CD4-positive, alpha-beta T cell treated with Interleukin-10 for 1 hour (primary cell): ENCODE measurements around the gene ASPN.
"Not testable (repeated sequence)": the region's sequence is repeated elsewhere in the genome, so short reads cannot be mapped to it uniquely, and the experiment has no call there.

Source experiments
- DNase-seq: peaks from one replicate; pipeline ENCODE4 v3.0.0-alpha.2; 2020

ASPN gene

DNA sequence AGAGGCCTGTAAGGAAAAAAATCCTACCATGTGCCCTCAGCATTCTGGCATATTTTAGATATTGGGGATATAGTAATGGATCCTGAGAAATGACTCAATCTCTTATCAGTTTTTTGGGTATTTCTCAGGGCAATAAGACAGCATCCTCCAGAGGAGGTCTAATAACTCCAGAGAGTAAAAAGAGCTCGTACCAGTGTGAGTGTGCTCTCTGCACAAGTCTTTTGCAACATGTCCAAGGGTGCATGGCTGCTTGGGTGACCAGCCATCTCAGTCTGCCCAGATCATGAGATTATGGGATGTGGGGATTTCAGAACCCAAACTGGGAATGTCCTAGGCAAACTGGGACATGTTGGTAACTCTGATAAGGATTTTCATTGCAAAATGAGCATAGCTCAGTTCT, 15.3 kb downstream of the ASPN start:
- no peak for DNase-seq

DNA sequence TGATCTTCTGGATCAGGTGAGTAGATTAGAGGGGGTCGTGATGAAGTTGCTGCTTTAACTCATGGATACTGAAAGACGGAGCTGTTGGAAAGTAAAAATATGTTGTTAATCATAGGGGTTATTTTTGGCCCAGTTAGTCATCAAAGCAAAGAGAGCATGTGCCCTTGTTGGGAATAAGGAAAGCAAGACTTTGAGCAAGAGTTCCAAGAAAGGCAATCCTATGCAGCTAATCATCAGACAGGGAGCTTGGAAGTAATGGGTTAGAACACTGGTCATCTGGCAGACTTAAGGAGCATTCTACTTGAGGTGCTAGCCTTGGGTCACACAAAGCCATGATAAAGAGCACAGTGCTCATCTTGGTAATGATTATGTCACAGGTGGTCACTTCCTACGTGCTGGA, 18.3 kb downstream of the ASPN start:
- no peak for DNase-seq

DNA sequence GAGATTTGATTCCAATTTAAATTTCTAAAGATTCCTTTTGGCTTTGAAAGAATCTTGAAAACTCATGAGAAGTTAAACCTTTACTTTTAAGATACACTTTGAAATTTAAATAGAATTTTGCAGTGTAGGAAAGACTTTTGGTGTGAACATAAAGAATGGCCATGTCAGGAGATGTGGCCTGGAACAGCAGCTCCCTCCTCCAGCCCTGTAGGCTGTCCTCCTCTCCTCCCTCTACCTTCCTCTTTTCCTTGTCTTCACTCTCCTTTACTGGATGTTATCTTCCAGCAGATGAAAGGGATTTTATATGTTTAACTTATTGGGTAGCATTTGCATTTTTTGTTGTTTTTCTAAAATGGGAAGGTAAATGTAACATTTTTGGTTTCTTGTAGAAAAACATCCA, 18.9 kb downstream of the ASPN start:
- DNase-seq: no peak

DNA sequence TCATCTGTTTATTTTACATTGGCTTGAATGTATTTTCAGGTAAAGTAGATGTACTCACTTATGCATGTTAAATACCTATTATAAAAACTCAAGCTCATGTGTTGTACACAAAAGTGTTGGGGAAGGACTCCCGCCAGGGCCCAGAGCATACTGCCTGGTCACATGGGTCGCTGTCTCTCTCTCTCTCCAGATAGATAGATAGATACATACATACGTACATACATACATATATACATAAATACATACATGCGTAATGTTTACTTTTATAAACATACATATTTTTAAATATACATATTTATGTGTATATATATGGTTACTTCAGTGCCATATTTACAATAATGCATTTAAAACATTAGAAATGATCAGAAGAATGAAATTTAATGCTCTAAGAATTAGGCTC, 24.7 kb downstream of the ASPN start:
- no peak for DNase-seq

DNA sequence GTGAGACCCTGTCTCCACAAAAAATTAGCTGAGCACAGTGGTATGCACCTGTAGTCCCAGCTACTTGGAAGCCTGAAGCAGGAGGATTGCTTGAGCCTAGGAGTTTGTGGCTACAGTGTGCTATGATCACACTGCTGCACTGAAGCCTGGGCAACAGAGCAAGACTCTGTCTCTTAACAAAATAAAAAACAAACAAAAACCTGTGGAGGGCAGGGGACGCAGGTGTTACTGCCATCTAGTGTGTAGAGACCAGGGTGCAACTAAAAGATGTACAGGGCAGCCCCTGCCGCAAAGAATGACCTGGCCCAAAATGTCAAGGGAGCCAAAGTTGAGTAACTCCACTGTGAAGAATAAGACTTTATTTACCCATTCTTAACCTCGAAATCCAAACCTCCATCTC, 27.1 kb downstream of the ASPN start:
- peak; percentile 17 for DNase-seq

DNA sequence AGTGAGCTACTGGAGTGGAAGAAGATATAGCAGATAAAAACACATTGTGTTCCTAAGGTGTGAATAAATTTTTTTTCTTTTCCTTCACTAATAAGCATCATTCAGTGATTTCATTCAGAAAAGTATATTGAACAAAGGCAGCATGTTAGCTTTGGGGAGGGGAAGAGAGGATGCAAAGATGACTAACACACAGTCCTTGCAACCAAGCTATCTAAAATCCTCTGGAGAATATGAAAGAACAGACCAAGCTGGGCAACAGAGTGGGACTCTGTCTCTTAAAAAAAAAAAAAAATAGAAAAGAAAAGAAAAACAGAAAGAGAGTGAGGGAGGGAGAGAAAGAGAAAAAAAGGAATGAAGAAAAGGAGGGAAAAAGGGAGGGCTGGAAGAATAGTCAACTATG, 35.8 kb downstream of the ASPN start:
- no peak for DNase-seq

DNA sequence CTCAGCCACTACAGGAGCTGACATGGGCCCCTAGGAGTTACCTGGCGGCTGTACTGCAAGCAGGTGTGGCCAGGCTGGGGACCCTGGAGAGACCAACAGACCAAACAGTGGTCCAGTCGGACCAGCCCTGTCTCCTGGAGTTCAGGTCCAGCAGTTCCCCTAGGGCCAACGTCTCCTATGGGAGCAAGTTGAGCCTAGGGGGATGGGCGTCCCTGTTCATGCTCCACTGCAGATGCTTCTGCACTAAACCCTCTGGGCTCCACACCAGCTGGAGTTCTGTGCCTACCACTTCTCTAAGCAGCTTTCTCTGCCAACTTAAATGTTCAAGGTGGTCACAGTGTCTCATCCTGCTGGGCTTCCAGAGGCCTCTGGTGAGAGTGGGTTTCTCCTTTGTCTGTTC, 37.5 kb downstream of the ASPN start:
- DNase-seq: no peak

DNA sequence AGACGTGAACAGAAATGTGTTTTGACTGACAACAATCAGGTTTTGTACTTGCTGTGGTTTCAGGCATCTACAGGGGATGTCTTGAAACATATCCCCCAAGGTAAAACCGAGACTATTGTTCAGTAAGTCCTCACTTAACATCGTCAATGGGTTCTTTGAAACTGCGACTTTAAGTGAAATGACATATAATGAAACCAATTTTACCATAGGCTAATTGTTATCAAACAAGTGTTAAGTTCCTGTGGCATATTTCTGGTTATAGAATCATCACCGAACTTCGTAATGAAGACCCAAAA, 41.6 kb downstream of the ASPN start:
- peak; percentile 30 for DNase-seq

DNA sequence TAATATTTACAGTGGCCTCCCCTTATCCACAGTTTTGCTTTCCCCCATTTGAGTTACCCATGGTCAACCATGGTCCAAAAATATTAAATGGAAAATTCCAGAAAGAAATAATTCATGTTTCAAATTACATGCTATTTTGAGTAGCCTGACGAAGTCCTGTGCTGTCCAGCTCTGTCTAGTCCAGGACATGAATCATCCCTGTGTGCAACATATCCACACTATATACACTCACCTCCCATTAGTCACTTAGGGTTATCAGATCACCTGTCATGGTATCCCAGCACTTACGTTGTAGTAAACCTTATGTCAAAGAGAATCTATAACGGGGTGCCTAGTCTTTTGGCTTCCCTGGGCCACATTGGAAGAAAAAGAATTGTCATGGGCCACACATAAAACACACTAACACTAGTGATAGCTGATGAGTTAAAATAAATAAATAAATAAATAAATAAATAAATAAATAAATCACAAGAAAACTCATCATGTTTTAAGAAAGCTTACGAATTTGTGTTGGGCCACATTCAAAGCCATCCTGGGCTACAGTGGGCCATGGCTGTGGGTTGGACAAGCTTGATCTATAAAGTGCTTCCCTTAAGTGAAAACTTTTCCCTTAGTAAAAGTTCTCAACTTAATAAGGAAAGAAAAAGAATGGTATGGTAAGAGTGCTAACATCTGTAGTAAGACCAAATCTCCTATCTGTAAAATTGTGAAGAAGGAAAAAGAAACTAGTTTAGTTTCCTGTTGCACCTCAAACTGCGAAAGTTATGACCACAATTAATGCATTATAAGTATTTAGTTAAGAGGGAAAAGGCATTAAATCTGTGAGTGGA, 42.2 kb downstream of the ASPN start:
- DNase-seq: no peak

DNA sequence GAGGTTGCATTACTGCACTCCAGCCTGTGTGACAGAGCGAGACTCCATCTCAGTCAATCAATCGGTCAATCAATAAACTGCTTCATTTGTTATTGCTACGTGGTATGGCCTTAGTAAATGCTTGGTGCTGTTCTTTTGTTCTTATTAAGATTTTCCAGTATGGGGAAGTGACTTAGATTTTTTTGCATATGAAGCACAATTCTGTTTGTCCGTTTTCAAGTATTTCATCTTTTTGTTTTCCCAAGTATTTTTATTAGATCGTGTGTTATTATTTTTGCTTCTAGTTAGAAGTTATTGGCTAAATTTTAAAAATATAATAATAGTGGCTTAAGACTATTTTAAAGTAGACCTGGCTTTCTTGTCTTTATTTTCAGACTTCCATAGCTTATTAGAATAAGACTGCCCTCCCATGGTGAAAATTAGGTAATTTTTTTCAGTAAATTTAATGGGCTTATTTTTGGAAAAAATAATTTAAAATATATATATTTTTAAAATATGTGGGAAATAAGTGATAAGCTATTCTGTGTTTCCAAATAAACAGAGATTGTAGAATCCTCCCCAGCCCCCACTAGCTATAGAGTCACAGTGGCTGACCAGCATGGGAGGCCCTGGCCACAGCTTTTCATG, 43.3 kb downstream of the ASPN start:
- DNase-seq: peak; percentile 21

DNA sequence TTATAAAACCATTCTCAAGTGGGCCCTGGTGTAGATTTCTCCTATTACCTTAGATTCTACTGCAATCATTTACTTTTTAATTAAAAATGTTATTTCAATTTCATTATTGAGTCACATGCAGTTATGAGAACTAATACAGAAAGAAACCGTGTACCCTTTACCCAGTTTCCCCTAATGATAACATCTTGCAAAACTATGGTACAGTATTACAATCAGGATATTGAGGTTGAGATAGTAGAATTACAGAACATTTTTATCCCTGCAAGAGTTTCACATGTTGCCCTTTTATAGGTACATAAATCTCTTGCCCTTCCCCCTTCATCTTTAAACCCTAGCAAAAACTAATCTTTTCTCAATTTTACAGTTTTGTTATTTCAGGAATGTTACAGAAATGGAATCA, 47.0 kb downstream of the ASPN start:
- DNase-seq: no peak

DNA sequence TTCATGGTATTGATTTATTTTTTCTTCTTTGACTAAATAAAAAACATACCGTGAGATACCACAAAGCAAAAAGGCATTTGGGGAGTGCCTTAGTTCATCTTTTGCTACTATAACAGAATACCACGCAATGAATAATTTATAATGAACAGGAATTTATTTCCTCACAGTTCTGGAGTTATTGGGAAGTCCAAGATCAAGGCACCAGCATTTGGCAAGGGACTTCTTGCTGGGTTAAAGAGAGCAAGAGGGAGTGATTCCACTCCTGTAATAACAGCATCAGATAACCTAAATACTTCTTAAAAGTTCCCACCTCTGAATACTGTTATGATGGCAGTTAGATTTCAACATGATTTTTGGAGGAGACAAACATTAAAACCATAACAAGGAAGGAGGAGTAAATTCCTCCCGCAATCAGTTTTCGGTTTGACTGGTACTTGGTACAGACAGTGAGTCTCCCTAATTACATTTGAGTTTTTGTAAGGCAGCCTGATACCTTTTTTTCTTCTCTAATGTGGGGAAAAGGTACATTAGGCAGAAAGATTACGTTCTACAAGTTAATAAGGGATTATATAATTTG, 49.2 kb downstream of the ASPN start:
- DNase-seq: no peak

DNA sequence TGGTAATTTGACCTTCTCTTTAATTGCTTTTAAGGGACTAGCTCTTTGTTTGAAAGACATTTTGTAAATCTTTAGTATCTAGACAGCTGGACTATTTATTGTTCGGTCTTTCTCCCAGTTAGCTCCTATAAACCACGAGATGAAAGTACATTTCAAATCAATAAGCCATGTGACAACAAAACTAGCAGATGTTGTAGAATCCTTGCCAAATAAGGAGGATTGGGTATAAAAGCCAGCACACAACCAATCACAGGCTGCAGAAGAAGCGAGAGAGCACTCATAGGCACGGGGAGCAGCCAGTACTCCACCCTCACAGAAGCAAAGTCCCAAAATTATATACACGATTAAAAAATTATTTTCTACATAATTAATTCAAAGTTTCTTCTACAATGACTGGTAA, 50.0 kb downstream of the ASPN start:
- no peak for DNase-seq

DNA sequence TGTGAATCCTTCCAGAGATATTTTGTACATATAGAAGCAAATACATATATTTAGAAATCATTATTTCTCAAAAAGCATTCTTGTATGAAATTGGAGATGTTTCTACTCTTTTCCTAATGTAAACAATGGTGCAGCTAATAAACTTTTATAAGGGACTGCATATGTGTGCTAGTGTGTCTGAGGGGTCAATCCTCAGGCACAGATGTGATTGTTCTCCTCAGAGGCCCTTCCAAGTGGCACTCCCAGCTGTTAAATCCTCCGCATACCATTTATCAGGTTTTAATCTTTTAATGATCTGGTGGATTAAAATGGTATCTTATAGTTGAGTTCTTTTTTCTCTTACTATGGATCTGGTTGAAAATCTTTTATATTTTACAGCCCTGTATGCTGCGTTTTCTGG, 52.5 kb downstream of the ASPN start:
- DNase-seq: no peak

DNA sequence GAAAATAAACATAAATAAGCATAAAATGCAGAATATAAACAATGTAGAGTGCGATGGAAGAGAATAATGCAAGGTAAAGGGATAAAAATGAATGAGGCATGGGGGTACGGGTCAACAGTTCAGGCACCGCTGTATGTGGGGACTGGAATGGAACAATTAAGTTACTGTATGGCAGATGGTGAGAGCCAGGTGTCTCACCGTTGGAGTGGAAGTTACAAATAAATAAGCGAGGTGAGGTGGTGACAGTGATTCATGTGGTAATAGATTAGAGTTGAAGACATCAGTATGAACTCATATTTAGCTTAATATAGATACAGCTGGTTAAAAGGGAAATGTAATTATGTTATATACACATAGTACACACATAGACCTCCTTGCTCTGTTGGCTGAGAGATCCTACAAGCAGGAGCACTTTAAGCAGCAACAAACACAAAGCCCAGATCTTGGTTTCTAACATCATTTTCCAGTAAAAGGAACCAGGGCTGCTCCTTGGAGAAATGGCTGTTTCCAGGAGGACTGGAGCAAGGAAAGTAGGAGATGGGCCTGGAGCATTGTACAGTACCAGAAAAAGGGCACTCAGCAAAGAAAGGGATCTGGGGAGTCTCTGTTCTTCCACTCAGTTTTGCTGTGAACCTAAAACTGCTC, 55.7 kb downstream of the ASPN start:
- DNase-seq: no peak

DNA sequence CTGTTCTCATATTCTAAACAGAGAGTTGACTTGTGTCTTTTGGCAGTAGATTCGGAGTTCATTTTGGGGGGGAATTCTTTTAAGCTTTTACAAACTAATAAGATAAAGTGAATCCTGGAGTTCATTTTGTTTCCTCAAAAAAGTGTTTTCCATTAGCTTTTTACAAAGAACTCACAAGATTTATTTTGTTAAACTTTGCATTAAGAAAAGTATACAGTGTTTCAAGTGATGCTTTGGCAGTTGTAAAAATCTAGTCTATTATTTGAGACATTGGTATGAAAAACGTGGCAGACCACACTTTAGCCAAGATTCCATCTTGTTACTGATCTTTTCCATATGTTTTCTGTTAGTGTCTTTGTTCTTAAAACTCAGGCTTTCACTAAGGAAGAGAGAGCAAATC, 56.8 kb downstream of the ASPN start:
- no peak for DNase-seq

DNA sequence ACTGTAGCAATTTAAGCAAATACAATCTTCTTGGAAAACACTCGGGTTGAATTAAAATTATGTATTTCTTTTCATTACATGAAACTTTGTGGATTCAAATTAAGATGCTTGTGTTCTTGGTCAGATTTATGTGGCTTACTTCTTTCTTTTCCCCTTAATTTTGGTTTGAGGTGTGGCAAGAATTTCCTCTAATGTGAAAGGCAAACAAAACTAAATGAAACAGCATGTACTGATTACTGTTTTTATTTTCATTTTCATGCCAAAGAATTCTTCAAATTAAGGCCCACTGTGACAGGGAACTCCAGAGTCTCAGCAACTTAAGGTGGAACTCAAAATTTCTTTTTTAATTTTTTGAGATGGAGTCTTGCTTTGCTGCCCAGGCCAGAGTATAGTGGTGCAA, 58.0 kb downstream of the ASPN start, which contains the start of gene OMD:
OMD (minus strand) TSS at position 132 of the 400 bp plus-strand sequence. CDS start 6,913 bp downstream, outside the sequence.
- DNase-seq: no peak

DNA sequence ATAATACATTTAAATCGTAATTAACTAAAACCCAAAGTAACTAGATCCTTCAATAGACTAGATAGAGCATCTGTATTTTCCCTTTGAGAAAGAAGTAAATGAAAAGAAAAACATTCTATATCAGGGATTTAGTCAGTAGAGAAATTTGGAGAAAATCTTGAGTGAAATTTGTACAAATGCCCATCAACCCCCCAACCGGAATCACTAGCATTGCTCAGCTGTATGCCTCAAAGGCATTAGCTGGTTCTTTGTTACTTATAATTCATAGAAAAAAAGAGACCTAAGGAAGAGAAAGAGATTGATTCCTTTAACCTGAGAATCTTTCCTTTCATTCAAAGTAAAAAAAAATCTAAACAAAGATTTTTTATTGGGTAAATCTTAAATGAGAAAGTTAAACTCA, 58.7 kb downstream of the ASPN start:
- DNase-seq: no peak

DNA sequence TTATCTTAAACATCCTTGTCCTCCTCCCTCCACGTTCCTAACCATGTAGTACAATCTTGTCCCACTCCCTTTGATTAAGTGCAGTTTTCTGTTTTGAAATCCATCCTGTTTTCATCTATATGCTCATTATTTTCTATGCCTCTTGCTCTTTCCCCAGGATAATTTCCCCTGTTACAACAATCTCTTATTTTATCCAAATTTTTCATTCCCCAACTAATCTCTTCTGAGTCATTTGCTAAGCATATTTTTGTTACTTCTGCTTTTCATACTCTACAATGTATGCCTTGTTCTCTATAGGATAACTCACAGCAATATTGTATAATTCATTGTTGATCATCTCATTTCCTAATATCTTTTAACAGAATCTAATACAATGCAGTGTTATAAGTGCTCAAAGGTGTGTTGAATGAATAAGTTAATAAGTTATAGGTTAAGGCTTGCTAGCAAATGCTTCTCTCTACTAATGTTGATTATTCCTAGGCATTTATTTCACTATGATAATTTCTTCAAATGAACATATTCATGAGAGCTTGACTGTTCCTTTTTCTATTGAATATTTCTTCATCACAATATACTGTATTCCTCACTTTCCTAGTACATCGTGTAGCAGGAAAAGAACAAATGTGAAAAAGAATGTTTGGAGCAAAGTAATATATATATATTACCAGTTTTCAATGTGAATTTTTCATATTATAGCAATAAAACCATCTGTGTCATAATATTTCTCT, 59.5 kb downstream of the ASPN start:
- DNase-seq: no peak

DNA sequence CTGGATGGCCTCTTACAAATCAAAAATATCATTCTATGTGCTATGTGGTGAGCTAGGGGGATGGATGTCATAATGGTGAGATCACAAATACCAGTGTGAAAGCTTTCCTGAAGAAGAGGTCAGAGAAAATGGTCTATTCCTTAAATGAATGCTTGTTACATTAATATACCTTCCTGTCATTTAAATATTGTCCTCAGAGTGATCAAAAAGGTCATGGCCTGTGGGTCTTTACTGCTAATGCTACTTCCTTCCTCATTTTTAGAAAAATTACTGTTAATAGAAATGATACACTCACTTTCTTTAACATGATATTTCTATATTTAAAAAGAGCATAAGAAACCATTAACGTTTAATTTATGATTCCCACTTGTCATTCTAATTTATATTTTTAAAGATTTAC, 67.7 kb downstream of the ASPN start:
- no peak for DNase-seq

DNA sequence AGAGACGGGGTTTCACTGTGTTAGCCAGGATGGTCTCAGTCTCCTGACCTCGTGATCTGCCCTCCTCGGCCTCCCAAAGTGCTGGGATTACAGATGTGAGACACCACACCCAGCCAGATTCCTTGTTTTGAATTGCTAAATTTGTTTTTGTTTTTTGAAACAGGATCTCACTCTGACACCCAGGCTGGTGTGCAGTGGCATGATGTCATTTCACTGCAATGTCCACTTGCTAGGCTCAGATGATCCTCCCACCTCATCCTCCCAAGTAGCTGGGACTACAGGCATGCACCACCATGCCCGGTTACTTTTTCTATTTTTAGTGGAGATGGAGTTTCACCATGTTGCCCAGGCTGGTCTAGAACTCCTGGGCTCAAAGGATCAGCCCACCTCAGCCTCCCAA, 71.1 kb downstream of the ASPN start:
- DNase-seq: not testable (repeated sequence)

DNA sequence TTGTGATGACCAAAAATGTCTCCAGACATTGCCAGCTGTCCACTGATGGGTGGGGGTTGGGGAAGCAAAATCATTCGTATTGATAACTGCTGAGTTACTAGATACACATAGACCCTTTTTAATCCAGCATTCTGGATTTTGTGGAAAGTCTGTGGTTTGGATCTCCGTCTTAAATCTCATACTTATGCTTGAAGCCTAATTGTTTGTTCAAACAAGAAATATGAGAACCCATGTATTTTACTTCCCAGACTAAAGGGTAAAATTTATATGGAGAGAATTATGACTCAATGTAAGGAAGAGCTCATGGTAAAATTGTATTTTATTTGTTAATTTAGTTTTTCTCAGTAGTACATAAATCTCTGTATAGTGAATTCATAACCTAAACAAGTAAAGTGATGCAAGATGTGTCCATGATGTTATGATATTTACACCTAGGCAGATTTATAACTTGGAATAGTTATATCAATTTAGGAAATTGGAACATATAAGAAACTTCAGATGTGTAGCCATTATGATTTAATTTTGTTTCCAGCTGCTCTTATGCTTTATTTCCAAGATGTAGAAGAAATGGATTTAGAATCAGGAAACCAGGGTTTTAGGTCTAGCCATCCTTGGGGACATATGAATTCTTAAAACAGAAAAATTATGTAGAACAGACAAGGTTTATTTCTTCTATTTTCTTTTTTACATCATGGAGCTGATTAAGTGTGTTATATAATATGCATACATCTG, 73.4 kb downstream of the ASPN start:
- DNase-seq: no peak

DNA sequence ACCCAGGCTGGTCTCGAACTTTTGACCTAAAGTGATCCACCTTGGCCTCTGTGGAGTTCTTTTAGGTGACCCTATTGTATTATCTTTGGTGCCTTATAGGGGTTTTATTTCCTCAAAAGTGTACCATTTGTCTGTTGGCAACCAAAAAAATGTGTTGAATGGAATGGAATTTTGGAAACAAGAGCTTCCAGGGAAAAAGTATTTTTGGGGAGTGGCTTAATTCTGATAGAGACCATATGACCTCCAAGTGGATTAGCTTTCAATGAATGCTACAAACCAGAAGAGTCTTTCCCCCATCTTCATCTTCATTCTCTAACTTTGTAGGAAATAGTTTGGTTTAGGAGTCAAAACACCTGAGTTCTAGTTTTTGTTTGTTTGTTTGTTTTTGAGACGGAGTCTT, 74.5 kb downstream of the ASPN start:
- DNase-seq: no peak
